Measurements from ENCODE around the gene DTX1.
"Not testable (repeated sequence)": the region's sequence is repeated elsewhere in the genome, so short reads cannot be mapped to it uniquely, and the experiment has no call there.

DTX1 gene

GRCh38 chr12:113136128-113136989 lies 79.8 kb downstream of the DTX1 start:
- DNase-seq (ENCODE audit: low read depth in 2 of 2) = peak; percentile 52 to 68

GRCh38 chr12:113136990-113137511 lies 80.5 kb downstream of the DTX1 start:
- DNase-seq (ENCODE audit: low read depth in 2 of 2) = no peak

- no peak for DNase-seq (ENCODE audit: low read depth in 2 of 2)
Measured at GRCh38 chr12:113137861-113138783, 81.6 kb downstream of the DTX1 start.

DNA sequence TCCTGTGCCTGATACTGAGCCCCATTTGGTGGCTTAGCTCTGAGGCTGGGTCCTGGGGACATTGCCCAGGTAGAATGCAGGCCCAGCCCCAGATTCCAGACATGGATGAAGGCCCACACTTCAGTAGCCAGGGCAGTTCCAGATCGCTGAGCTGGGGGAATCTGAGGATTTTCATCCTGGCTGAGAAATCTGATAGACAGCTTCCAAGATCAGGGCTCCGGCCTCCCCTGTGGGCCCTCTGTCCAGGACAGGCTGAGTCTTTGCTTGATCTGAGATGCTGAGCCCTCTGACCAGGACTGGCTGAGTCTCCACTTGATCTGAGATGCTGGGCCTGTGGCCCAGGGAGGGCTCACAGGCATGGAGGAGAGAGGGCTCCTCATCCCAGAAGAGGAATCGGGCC lies 82.3 kb downstream of the DTX1 start:
- no peak for DNase-seq (ENCODE audit: low read depth in 2 of 2)

GRCh38 chr12:113140706-113141105 lies 84.2 kb downstream of the DTX1 start:
- DNase-seq (ENCODE audit: low read depth in 2 of 2) = no peak

- DNase-seq (ENCODE audit: low read depth in 2 of 2) = not testable (repeated sequence)
Measured at GRCh38 chr12:113141716-113142115, 85.2 kb downstream of the DTX1 start.

GRCh38 chr12:113142173-113142885 lies 85.8 kb downstream of the DTX1 start:
- no peak for DNase-seq (ENCODE audit: low read depth in 2 of 2)

DNA sequence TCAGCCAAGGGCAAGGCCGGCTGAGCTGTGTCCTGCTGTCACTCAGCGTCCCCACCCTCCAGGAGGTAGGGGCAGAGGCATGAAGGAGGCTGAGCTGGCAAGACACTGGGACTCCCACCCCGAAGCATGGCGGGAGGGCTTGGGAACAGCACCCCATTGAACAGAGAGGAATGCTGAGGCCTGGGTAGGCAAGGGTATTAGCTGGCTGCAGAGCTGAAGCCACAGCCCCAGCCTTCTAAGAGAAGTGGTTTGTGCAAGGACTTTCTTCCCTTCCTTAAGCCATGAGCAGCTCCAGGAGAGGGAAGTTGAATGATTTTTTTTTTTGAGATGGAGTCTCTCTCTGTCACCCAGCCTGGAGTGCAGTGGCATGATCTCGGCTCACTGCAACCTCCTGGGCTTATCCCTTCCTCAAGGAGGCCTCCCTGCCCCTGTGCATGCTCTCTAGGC lies 86.4 kb downstream of the DTX1 start:
- no peak for DNase-seq (ENCODE audit: low read depth in 2 of 2)

- DNase-seq (ENCODE audit: low read depth in 2 of 2) = no peak
Measured at GRCh38 chr12:113143959-113144358, 87.4 kb downstream of the DTX1 start.

DNA sequence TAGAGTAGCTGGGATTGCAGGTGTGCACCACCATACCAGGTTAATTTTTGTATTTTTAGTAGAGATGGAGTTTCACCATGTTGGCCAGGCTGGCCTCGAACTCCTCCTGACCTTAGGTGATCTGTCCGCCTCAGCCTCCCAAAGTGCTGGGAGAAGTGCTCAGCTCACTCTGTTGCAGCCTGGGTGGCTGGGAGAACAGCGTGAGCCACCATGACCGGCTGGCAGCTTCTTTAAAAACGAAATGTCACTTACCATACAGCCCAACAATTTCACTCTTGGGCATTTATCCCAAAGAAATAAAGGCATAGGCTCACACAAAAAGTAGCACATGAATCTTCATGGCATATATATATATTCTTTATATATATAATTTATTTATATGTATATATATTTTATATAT lies 88.3 kb downstream of the DTX1 start:
- no peak for DNase-seq (ENCODE audit: low read depth in 2 of 2)

DNA sequence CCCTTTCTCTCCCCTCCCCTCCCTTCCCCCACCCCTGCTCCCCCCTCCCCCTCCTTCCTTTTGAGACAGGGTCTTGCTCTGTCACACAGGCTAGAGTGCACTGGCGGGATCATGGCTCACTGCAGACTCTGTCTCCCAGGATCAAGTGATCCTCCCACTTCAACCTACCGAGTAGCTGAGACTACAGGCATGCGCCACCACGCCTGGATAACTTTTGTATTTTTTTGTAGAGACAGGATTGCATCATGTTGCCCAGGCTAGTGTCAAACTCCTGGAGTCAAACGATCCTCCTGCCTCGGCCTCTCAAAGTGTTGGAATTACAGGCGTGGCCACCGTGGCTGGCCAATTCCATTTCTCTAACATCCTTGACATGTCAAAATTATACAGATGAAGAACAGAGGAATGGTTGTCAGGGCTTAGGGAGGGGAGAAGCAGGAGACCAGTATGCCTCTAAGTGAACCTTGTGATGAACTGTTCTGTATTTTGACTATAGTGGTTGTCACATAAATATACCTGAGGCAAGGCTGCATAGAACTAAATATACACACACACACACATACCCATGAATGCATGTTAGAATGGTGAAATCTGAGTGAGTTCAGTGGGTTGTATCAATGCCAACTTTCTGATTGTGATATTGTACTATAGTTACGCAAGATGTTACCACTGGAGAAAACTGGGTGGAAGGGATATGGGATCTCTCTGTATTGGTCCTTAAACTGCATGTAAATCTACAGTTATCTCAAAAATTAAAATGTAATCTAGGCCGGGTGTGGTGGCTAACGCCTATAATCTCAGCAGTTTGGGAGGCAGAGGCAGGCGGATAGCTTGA lies 89.4 kb downstream of the DTX1 start:
- no peak for DNase-seq (ENCODE audit: low read depth in 2 of 2)

DNA sequence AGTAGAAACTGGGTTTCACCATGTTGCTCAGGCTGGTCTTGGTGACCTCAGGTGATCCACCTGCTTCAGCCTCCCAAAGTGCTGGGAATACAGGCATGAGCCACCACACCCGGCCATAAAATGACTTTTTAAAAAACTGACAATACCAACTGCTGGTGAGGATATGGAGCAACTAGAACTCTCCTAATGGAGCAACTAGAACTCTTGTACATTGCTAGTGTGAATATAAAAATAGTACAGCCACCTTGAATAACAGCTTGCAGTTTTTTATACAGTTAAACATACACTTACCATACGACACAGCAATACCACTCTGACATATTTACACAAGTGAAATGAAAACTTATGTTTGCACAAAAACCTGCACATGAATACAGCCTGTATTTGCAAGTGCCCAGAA lies 90.5 kb downstream of the DTX1 start:
- DNase-seq (ENCODE audit: low read depth in 2 of 2) = no peak

All from stimulated activated CD4-positive, alpha-beta T cell treated with anti-CD3 and anti-CD28 coated beads, Interleukin-4, amount 100 ng/mL, for 48 hours (primary cell).